Central memory CD8-positive, alpha-beta T cell (primary cell): Measurements from ENCODE around the gene OGT.
A peak's percentile ranks its signal among the peaks of the same experiment; 100 is the strongest.

Experiments used
- ATAC-seq: fragments of 150-1000 bp; cut with Tn5 transposase; replicated peaks from 2 replicates; pipeline ENCODE4 v1.10.0; 2022; ENCODE audit warnings: mild to moderate bottlenecking, moderate FRiP score, moderate number of reproducible peaks; ENCODE audit not compliant: poor library complexity, severe bottlenecking; ENCODE audit errors: extremely low read depth
- DNase-seq, 2 donors: peaks; one replicate each; pipeline ENCODE4 v3.0.0; 2021; ENCODE audit warnings: low spot score in 2 of 2
- H3K27ac Mint-ChIP-seq: one replicate; pipeline ENCODE4 v1.8.0; 2022; ENCODE audit warnings: low read depth, mild to moderate bottlenecking, moderate library complexity, mixed read lengths
- H3K27me3 Mint-ChIP-seq: one replicate; pipeline ENCODE4 v1.8.0; 2022; ENCODE audit warnings: mixed read lengths
- H3K36me3 Mint-ChIP-seq: one replicate; pipeline ENCODE4 v1.8.0; 2022; ENCODE audit warnings: mild to moderate bottlenecking, moderate library complexity, mixed read lengths; ENCODE audit not compliant: insufficient read depth
- H3K4me1 Mint-ChIP-seq: one replicate; pipeline ENCODE4 v1.8.0; 2022; ENCODE audit warnings: mixed read lengths
- H3K4me3 Mint-ChIP-seq: one replicate; pipeline ENCODE4 v1.8.0; 2022; ENCODE audit warnings: mild to moderate bottlenecking, moderate library complexity, mixed read lengths
- H3K9me3 Mint-ChIP-seq: one replicate; pipeline ENCODE4 v1.8.0; 2022; ENCODE audit warnings: mixed read lengths

OGT gene

GRCh38 chrX:71514367-71515037 is 18.4 kb upstream of the OGT start:
- Mint-ChIP-seq H3K27me3 (no peaks in the 10 kb centered on the region), H3K27ac (peak overlapping the region; percentile 58), H3K4me1 (peaks cover 9% of the 10 kb centered on the region), H3K36me3 (no peaks in the 10 kb centered on the region), H3K4me3 (no peak overlapping the region), H3K9me3 (no peaks in the 10 kb centered on the region)
- ATAC-seq (peak; percentile 98), DNase-seq (peak in 1 of 2 donors; percentile 32)

DNA sequence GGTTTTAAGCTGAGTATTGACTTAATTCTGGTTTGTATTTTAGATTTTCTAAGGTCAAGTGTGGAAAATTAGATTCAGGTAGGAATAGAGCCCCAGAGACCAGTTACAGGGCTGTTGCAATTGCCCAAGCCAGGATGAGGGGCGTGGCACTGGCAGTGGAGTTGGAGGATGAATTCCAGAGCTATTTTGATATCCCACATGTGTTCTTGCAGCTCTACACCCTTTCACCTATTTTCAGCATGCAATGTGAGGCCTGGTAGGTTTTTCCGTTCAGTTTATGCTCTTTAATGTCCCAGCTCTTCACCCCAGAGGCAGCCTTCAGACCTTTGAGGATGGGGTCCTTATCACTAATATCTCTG is 17.9 kb upstream of the OGT start:
- Mint-ChIP-seq H3K4me1 (peaks cover 9% of the 10 kb centered on the region), H3K4me3 (no peak overlapping the region), H3K27ac (peak overlapping the region; percentile 58), H3K36me3 (no peaks in the 10 kb centered on the region), H3K9me3 (no peaks in the 10 kb centered on the region), H3K27me3 (no peaks in the 10 kb centered on the region)
- DNase-seq: no peak
- ATAC-seq: no peak

- no peaks in the 10 kb centered on the region for H3K36me3 Mint-ChIP-seq
- ATAC-seq (no peak), DNase-seq (no peak)
- H3K4me1 Mint-ChIP-seq: no peaks in the 10 kb centered on the region
- H3K27ac Mint-ChIP-seq: no peak overlapping the region
- H3K9me3 Mint-ChIP-seq: no peaks in the 10 kb centered on the region
- no peaks in the 10 kb centered on the region for H3K27me3 Mint-ChIP-seq
- H3K4me3 Mint-ChIP-seq: no peak overlapping the region
Measured at GRCh38 chrX:71525316-71525715, 7.6 kb upstream of the OGT start.

DNA sequence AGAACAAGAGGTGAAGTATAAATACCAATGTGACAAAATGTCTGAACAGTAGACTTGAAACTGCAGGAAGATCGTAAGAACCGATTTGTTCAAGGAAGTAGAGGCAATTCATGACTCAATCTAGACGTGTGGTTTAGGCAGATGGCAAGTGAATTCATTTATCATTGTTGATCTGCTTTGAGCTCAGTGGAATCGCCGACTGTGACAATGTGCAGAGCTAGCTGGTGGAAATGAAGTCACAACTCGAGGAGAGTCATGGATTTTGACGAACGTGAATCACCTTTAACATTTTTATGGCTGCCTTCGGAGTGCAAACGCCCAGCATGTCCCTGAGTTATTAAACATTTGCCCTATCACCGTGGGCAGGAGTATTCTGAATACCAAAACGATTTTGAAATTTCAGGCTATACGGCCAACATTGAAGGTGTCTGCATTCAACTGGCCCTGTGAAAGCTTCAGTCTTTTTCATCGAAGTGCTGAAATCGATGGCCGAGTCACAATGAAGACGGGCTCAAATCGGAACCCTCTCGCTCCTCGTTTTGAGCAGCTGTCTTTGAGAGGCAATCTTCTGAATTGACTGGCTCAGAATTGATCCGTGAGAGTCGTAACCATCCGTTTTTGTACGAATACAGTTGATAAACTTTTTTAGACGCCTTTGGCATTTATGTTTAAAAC is 689 bp upstream of the OGT start:
- H3K4me1 Mint-ChIP-seq: peaks cover 18% of the 10 kb centered on the region
- H3K27ac Mint-ChIP-seq: peak overlapping the region; percentile 99
- peak overlapping the region; percentile 100 for H3K4me3 Mint-ChIP-seq
- H3K9me3 Mint-ChIP-seq: no peaks in the 10 kb centered on the region
- peaks cover 31% of the 10 kb centered on the region for H3K36me3 Mint-ChIP-seq
- DNase-seq (peak; percentile 23 to 48), ATAC-seq (peak; percentile 66)
- no peaks in the 10 kb centered on the region for H3K27me3 Mint-ChIP-seq

DNA sequence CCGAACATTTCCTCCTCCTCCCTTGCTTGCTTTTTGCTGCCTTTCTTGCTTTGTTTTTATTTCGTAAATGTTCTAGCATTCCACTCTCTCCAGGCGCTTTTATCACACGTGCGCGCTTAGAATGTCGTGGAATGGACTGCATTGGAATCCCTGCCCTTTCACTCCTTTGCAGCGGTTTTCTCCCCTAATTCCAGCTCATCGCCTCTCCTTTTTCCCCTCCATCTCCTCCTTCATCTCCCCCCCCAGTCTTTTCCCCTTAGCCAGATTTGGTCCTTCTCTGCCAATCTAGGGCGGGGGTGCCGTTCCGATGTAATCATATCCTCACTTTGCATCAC is 579 bp downstream of the OGT start:
- ATAC-seq: no peak

GRCh38 chrX:71533851-71534561 is 1.1 kb downstream of the OGT start:
- Mint-ChIP-seq H3K9me3 (no peaks in the 10 kb centered on the region), H3K27ac (peak overlapping the region; percentile 99), H3K4me1 (peaks cover 18% of the 10 kb centered on the region), H3K4me3 (peak overlapping the region; percentile 100), H3K36me3 (peaks cover 39% of the 10 kb centered on the region), H3K27me3 (no peaks in the 10 kb centered on the region)
- DNase-seq (peak in 1 of 2 donors; percentile 44), ATAC-seq (peak; percentile 13)

More for the DNA sequence above, 579 bp downstream of the OGT start:
- no peak for DNase-seq
- Mint-ChIP-seq H3K4me1 (peaks cover 18% of the 10 kb centered on the region), H3K36me3 (peaks cover 38% of the 10 kb centered on the region), H3K4me3 (peak overlapping the region; percentile 100), H3K27me3 (no peaks in the 10 kb centered on the region), H3K9me3 (no peaks in the 10 kb centered on the region), H3K27ac (peak overlapping the region; percentile 99)

- peaks cover 26% of the 10 kb centered on the region for H3K4me1 Mint-ChIP-seq
- peaks cover 41% of the 10 kb centered on the region for H3K36me3 Mint-ChIP-seq
- ATAC-seq (no peak), DNase-seq (no peak)
- H3K9me3 Mint-ChIP-seq: no peaks in the 10 kb centered on the region
- H3K27me3 Mint-ChIP-seq: no peaks in the 10 kb centered on the region
- H3K4me3 Mint-ChIP-seq: peak overlapping the region; percentile 100
- H3K27ac Mint-ChIP-seq: peak overlapping the region; percentile 99
Measured at GRCh38 chrX:71534773-71535544, 2.1 kb downstream of the OGT start.

DNA sequence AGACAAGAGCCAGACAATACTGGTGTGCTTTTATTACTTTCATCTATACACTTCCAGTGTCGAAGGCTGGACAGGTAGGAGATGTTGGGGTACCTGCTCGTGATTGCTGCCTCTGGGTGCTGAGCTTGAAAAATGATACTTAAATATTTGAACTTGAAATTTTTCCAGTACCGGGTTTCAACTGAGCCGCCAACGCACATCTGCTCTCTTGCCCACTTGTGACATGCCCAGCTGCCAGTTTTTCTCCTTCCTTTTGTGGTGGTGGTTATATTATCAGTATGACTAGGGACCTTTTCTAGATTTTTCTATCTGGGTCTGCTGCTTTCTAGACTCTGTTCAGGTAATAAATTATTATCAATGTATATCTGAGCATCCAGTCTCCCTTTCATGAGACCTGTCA is 3.4 kb downstream of the OGT start:
- H3K27me3 Mint-ChIP-seq: no peaks in the 10 kb centered on the region
- H3K27ac Mint-ChIP-seq: peak overlapping the region; percentile 83
- H3K4me1 Mint-ChIP-seq: peaks cover 31% of the 10 kb centered on the region
- peaks cover 49% of the 10 kb centered on the region for H3K36me3 Mint-ChIP-seq
- H3K4me3 Mint-ChIP-seq: peak overlapping the region; percentile 82
- DNase-seq: no peak
- ATAC-seq: no peak
- no peaks in the 10 kb centered on the region for H3K9me3 Mint-ChIP-seq

- Mint-ChIP-seq H3K27me3 (no peaks in the 10 kb centered on the region), H3K36me3 (peaks cover 44% of the 10 kb centered on the region), H3K9me3 (no peaks in the 10 kb centered on the region), H3K4me1 (peaks cover 37% of the 10 kb centered on the region), H3K27ac (peak overlapping the region; percentile 83), H3K4me3 (peak overlapping the region; percentile 82)
- no peak for ATAC-seq
- DNase-seq: no peak
Measured at GRCh38 chrX:71537743-71538142, 4.8 kb downstream of the OGT start.

DNA sequence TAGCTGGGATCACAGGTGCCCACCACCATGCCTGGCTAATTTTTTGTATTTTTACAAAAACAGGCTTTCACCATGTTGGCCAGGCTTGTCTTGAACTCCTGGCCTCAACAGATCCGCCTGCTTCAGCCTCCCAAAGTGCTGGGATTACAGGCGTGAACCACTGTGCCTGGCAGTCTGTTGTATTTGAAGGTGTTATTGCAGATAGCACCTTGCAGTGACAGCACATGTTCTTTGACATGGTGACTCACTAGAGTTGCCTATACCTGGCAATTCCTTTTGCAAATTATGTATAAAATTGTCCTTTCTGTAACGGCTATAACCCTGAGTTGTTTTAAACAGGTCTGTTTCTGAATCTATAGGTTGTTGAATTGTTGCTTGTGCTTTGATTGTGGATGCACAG is 7.9 kb downstream of the OGT start:
- H3K4me3 Mint-ChIP-seq: peak overlapping the region; percentile 71
- ATAC-seq: peak; percentile 47
- H3K4me1 Mint-ChIP-seq: peaks cover 42% of the 10 kb centered on the region
- H3K9me3 Mint-ChIP-seq: no peaks in the 10 kb centered on the region
- peaks cover 57% of the 10 kb centered on the region for H3K36me3 Mint-ChIP-seq
- H3K27ac Mint-ChIP-seq: peak overlapping the region; percentile 59
- no peaks in the 10 kb centered on the region for H3K27me3 Mint-ChIP-seq
- no peak for DNase-seq

DNA sequence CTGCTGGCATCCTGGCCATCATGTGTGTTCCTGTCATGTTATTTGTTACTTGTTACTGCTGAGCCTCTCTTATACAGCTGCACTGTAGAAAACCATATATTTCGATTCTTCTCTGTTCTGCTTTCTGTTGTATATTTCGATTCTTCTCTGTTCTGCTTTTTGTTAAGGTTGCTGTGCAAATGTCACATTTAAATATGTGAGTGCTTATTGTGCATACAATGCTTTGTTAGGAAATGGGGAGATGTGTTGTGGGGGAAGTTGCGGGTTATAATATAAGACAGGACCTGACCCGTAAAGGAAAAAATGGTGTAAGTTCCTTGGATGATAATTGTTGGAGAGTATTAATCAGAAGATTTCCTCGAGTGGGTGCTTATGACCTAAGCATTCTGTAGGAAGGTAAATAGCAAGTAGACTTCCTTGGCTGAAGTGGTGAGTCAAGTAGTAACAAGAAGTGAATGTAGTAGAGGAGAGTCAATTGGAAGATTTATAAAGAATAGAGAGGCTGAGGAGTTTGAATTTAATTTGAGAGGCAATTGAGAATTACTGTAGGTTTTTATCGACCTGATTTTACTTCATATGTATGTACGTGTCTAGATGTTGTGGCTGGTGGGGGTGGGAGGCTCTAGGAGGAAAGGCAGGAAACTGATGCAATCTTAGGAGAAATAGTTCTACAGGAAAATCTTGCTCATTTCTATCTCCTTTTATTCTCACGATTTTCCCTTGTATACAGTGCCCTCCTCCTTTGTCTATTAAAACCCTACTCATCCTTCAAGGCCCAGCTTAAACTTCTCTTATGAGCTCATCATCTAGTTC is 8.5 kb downstream of the OGT start:
- DNase-seq (no peak), ATAC-seq (peak; percentile 21)
- Mint-ChIP-seq H3K4me3 (peak overlapping the region; percentile 71), H3K9me3 (no peaks in the 10 kb centered on the region), H3K36me3 (peaks cover 62% of the 10 kb centered on the region), H3K4me1 (peaks cover 45% of the 10 kb centered on the region), H3K27ac (peak overlapping the region; percentile 59), H3K27me3 (no peaks in the 10 kb centered on the region)

DNA sequence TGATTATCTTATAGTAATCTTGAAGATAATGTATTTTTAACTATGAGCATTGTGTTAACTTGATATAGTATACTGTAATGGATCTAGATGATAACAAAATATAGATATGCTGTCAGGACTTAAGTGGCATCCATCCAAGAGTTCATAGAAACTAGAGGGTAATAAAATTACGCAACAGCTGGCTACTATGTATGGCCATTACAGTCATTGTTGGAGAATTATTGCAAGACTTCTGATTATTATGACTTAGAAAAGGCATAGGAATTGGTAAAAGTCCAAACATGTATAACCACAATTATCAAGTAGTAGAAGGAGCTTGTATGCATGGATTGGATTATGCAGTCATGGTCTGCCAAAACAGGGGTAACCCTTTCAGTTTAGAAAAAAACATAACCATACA is 9.5 kb downstream of the OGT start:
- Mint-ChIP-seq H3K27ac (peak overlapping the region; percentile 59), H3K27me3 (no peaks in the 10 kb centered on the region), H3K36me3 (peaks cover 61% of the 10 kb centered on the region), H3K4me3 (peak overlapping the region; percentile 71), H3K4me1 (peaks cover 42% of the 10 kb centered on the region), H3K9me3 (no peaks in the 10 kb centered on the region)
- DNase-seq: no peak
- ATAC-seq: no peak
